ENCODE results near the gene STXBP1.

DNA sequence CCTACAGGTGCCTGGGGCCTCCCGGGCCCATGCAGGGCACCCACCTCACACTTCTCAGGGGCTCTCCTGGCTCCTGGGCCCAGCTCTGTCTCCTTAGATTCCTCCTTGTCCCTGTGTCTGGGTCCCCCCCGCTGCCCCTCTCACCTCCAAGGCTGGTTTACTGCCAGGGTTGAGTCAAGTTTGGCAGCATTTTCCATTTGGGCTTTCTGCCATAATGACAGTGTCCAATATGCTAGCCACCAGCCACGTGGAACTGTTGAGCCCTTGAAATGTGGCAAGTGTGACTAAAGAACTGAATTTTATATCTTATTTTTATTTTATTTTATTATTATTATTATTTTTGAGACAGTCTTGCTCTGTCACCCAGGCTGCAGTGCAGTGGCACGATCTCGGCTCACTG lies 105.7 kb downstream of the STXBP1 start:
- no peak for TF ChIP-seq POLR2A (IDR thresholded peaks at IDR 0.05)
- TF ChIP-seq, protein P1, sequence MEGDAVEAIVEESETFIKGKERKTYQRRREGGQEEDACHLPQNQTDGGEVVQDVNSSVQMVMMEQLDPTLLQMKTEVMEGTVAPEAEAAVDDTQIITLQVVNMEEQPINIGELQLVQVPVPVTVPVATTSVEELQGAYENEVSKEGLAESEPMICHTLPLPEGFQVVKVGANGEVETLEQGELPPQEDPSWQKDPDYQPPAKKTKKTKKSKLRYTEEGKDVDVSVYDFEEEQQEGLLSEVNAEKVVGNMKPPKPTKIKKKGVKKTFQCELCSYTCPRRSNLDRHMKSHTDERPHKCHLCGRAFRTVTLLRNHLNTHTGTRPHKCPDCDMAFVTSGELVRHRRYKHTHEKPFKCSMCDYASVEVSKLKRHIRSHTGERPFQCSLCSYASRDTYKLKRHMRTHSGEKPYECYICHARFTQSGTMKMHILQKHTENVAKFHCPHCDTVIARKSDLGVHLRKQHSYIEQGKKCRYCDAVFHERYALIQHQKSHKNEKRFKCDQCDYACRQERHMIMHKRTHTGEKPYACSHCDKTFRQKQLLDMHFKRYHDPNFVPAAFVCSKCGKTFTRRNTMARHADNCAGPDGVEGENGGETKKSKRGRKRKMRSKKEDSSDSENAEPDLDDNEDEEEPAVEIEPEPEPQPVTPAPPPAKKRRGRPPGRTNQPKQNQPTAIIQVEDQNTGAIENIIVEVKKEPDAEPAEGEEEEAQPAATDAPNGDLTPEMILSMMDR (IDR thresholded peaks at IDR 0.05): no peak

Measured in right lobe of liver (tissue), 4 donors.